SK-N-SH (cell line): ENCODE data around the gene CACNG5. TPM values are rescaled to one million over a fixed set of nuclear protein-coding genes. Genes with fewer than 3 reads are reported as not detected.

Source experiments
- CTCF ChIA-PET: fragments of 300-600, 350-600 bp; formaldehyde crosslinking; extraction: SDS; loops from one replicate; lab custom pipeline; 2021; lab: Yijun Ruan, JAX
- POLR2A ChIA-PET: fragments of 350-600 bp; sonication (Branson Sonifier 250); formaldehyde crosslinking; extraction: SDS; loops from one replicate; lab custom pipeline; 2020; ENCODE audit warnings: antibody characterized with exemption, inconsistent platforms; lab: Yijun Ruan, JAX
- DNase-seq: peaks from one replicate; pipeline ENCODE4 v3.0.0; 2012
- H2AFZ ChIP-seq: fragments of 200-600 bp; sonication (generic); 2 replicates; pipeline ENCODE4 v1.8.1; 2016; ENCODE audit warnings: antibody characterized with exemption, mild to moderate bottlenecking, low read depth
- H3F3A ChIP-seq: fragments of 200-600 bp; sonication (generic); replicated peaks from 2 replicates; pipeline ENCODE3; 2016; ENCODE audit warnings: antibody characterized with exemption, mild to moderate bottlenecking; ENCODE audit not compliant: insufficient read depth
- H3K27ac ChIP-seq, 2 experiments: fragments of 200-500 bp in 1 of 2; fragments of 200-600 bp in 1 of 2; sonication (Bioruptor generic) in 1 of 2; sonication (generic), shearing (Covaris generic) in 1 of 2; 2 replicates each; pipeline versions ENCODE4 v1.5.1 to v1.6.1; 2014 to 2016; ENCODE audit warnings: low read depth in 2 of 2, inconsistent platforms in 1 of 2, low read length in 1 of 2, mild to moderate bottlenecking in 1 of 2, mixed read lengths in 1 of 2
- H3K27me3 ChIP-seq: fragments of 200-600 bp; sonication (generic), shearing (Covaris generic); 2 replicates; pipeline ENCODE4 v1.6.1; 2016; ENCODE audit warnings: mixed run types; ENCODE audit not compliant: insufficient read depth
- H3K36me3 ChIP-seq, 2 experiments: fragments of 200-500 bp in 1 of 2; fragments of 200-600 bp in 1 of 2; sonication (Bioruptor generic) in 1 of 2; sonication (generic) in 1 of 2; replicated peaks in 1 of 2; 2 replicates each; pipeline versions ENCODE3 to v1.5.1; 2014 to 2016; ENCODE audit warnings: low read length in 1 of 2, mild to moderate bottlenecking in 1 of 2; ENCODE audit not compliant: insufficient read depth in 2 of 2, control insufficient read depth in 1 of 2
- H3K4me1 ChIP-seq, 2 experiments: fragments of 200-500 bp in 1 of 2; fragments of 200-600 bp in 1 of 2; sonication (Bioruptor generic) in 1 of 2; sonication (generic), shearing (Covaris generic) in 1 of 2; 2 replicates each; pipeline versions ENCODE4 v1.5.1 to v1.6.1; 2014 to 2016; ENCODE audit warnings: low read depth in 1 of 2, low read length in 1 of 2, mixed run types in 1 of 2; ENCODE audit not compliant: insufficient read depth in 2 of 2, control insufficient read depth in 1 of 2
- H3K4me2 ChIP-seq: fragments of 200-600 bp; sonication (generic), shearing (Covaris generic); 2 replicates; pipeline ENCODE4 v1.6.1; 2017; ENCODE audit warnings: mixed run types
- H3K4me3 ChIP-seq, 2 experiments: fragments of 200-500 bp in 1 of 2; fragments of 200-600 bp in 1 of 2; sonication (Bioruptor generic) in 1 of 2; sonication (generic), shearing (Covaris generic) in 1 of 2; 2 replicates each; pipeline versions ENCODE4 v1.5.1 to v1.8.1; 2014 to 2016; ENCODE audit warnings: low read depth in 2 of 2, inconsistent platforms in 1 of 2, low read length in 1 of 2, mild to moderate bottlenecking in 1 of 2, mixed read lengths in 1 of 2, moderate library complexity in 1 of 2
- H3K79me2 ChIP-seq: fragments of 200-600 bp; sonication (generic); 2 replicates; pipeline ENCODE4 v1.8.1; 2017; ENCODE audit warnings: mild to moderate bottlenecking; ENCODE audit not compliant: insufficient read depth
- H3K9ac ChIP-seq: fragments of 200-600 bp; sonication (generic); 2 replicates; pipeline ENCODE4 v1.6.1; 2017; ENCODE audit warnings: mixed run types
- H3K9me2 ChIP-seq: fragments of 200-600 bp; sonication (generic); 2 replicates; pipeline ENCODE4 v1.6.1; 2017; ENCODE audit warnings: mixed run types
- H3K9me3 ChIP-seq: fragments of 200-600 bp; sonication (generic); 2 replicates; pipeline ENCODE4 v1.6.1; 2017; ENCODE audit warnings: mixed run types, mild to moderate bottlenecking, moderate library complexity
- H4K20me1 ChIP-seq: fragments of 200-600 bp; sonication (generic); 2 replicates; pipeline ENCODE4 v1.6.1; 2017; ENCODE audit warnings: mild to moderate bottlenecking, mixed run types; ENCODE audit not compliant: insufficient read depth
- ELF1 ChIP-seq: IDR thresholded peaks from 2 replicates; pipeline ENCODE4 v1.4.0; 2012
- EZH2phosphoT487 ChIP-seq: fragments of 200-600 bp; sonication (generic); IDR thresholded peaks from 2 replicates; pipeline ENCODE4 v1.6.1; 2017; ENCODE audit warnings: low read depth, mixed run types, mild to moderate bottlenecking, antibody characterized with exemption, moderate library complexity, borderline replicate concordance
- GABPA ChIP-seq: IDR thresholded peaks from 2 replicates; pipeline ENCODE4 v1.4.0; 2012; ENCODE audit warnings: low read depth, mild to moderate bottlenecking
- GATA2 ChIP-seq: sonication (generic); formaldehyde crosslinking; IDR thresholded peaks from 2 replicates; pipeline ENCODE4 v1.5.0; 2020; ENCODE audit warnings: mild to moderate bottlenecking, missing genetic modification reagents
- JUND ChIP-seq: IDR thresholded peaks from 2 replicates; pipeline ENCODE4 v1.4.0; 2012
- MAX ChIP-seq: IDR thresholded peaks from 2 replicates; pipeline ENCODE4 v1.4.0; 2012; ENCODE audit warnings: low read depth
- MEF2A ChIP-seq: IDR thresholded peaks from 2 replicates; pipeline ENCODE4 v1.4.0; 2012; ENCODE audit warnings: low read depth, borderline replicate concordance
- MXI1 ChIP-seq: IDR thresholded peaks from 2 replicates; pipeline ENCODE4 v1.6.1; 2012; ENCODE audit warnings: mild to moderate bottlenecking, low read depth, low read length, improper control_type of control experiment
- POLR2AphosphoS5 ChIP-seq: IDR thresholded peaks from 2 replicates; pipeline ENCODE4 v1.6.1; 2012; ENCODE audit warnings: low read depth, low read length
- RAD21 ChIP-seq: IDR thresholded peaks from 2 replicates; pipeline ENCODE4 v1.6.1; 2012; ENCODE audit warnings: mild to moderate bottlenecking, low read length
- RXRA ChIP-seq: IDR thresholded peaks from 2 replicates; pipeline ENCODE4 v1.4.0; 2012; ENCODE audit warnings: low read depth, mild to moderate bottlenecking, borderline replicate concordance
- SIN3A ChIP-seq: IDR thresholded peaks from 2 replicates; pipeline ENCODE4 v1.6.1; 2012; ENCODE audit warnings: low read depth, mild to moderate bottlenecking, low read length, moderate library complexity, borderline replicate concordance
- TAF1 ChIP-seq: IDR thresholded peaks from 2 replicates; pipeline ENCODE4 v1.6.1; 2012; ENCODE audit warnings: low read depth, mild to moderate bottlenecking, low read length, moderate library complexity, borderline replicate concordance
- TEAD4 ChIP-seq: IDR thresholded peaks from 2 replicates; pipeline ENCODE4 v1.4.0; 2012; ENCODE audit warnings: mild to moderate bottlenecking, borderline replicate concordance; ENCODE audit not compliant: insufficient read depth
- ZBTB33 ChIP-seq: IDR thresholded peaks from 2 replicates; pipeline ENCODE4 v1.4.0; 2012; ENCODE audit warnings: low read depth, borderline replicate concordance
- WGBS: methylation state at CpG from one replicate; pipeline ENCODE4 v1.1.6; 2017; ENCODE audit warnings: low lambda C conversion rate; 5-methylcytosine and 5-hydroxymethylcytosine counted together
- polyA plus RNA-seq, 3 experiments: library from polyadenylated mRNA; depleted of rRNA; stranded (reverse); fragments of >200 nt; gene quantifications; 2 replicates each; pipeline ENCODE4 v1.2.3, GENCODE V29; 2012
- TF ChIP-seq, protein P1 (sequence below): fragments of 200-600 bp; sonication (generic); IDR thresholded peaks from 2 replicates; pipeline ENCODE4 v1.6.1; 2017; ENCODE audit warnings: antibody characterized with exemption, mild to moderate bottlenecking, moderate library complexity

The CACNG5 gene
- polyA plus RNA-seq, 1 of the 3 experiments (the other 2 are of a cell fraction), result 0.10 TPM

DNA sequence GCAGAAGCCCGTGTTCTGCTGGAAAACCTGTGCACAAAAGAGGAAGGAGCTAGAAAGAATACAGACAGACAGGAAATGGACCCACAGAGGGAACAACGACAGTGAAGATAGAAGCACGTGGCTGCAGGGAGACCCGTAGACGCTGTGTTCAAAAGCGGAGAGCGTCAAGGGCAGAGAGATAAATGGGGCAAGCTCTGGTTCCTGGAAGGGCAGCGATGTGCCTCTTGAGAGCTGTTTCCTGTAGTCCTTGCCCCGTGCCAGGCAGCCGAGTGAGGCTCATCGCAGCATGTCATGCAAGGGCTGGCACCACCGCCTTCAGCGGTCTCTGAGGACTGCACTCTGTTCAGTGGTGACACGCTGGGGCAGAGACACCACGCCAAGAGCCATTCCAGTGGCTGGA lies 43.6 kb upstream of the CACNG5 start:
- H3K4me2 ChIP-seq, result no peak overlapping the region

More for the DNA sequence above, 43.6 kb upstream of the CACNG5 start:
- Histone ChIP-seq H3K36me3 (peaks cover 88 to 90% of the 10 kb centered on the region in 2 experiments), H3K27me3 (no peaks in the 10 kb centered on the region), H4K20me1 (no peaks in the 10 kb centered on the region), H3K9me3 (no peaks in the 10 kb centered on the region), H3K9me2 (no peaks in the 10 kb centered on the region), H3K9ac (no peak overlapping the region), H3K27ac (no peak overlapping the region), H2AFZ (no peak overlapping the region), H3K4me1 (no peaks in the 10 kb centered on the region), H3K4me3 (no peak overlapping the region), H3F3A (peaks cover 12% of the 10 kb centered on the region), H3K79me2 (no peaks in the 10 kb centered on the region; the same call in 1 of the 2 replicates)
- ChIA-PET POLR2A (no interaction called here), CTCF (interaction anchor here (0.6 to 2.0 kb wide), 3 partner anchors 8 to 747 kb away, joined by 3 to 6 read pairs (median 4); no protein-coding TSS in a partner anchor)
- WGBS, result 96% methylated on average over 15 of the region's 15 CpGs
- no peak for DNase-seq
- TF ChIP-seq RXRA, result no peak
- no peak for TF ChIP-seq MAX
- no peak for TF ChIP-seq MEF2A
- TF ChIP-seq TAF1, result no peak
- TF ChIP-seq RAD21, result no peak
- TF ChIP-seq POLR2AphosphoS5, result no peak
- TF ChIP-seq MXI1, result no peak
- TF ChIP-seq GABPA, result no peak
- TF ChIP-seq, protein P1, sequence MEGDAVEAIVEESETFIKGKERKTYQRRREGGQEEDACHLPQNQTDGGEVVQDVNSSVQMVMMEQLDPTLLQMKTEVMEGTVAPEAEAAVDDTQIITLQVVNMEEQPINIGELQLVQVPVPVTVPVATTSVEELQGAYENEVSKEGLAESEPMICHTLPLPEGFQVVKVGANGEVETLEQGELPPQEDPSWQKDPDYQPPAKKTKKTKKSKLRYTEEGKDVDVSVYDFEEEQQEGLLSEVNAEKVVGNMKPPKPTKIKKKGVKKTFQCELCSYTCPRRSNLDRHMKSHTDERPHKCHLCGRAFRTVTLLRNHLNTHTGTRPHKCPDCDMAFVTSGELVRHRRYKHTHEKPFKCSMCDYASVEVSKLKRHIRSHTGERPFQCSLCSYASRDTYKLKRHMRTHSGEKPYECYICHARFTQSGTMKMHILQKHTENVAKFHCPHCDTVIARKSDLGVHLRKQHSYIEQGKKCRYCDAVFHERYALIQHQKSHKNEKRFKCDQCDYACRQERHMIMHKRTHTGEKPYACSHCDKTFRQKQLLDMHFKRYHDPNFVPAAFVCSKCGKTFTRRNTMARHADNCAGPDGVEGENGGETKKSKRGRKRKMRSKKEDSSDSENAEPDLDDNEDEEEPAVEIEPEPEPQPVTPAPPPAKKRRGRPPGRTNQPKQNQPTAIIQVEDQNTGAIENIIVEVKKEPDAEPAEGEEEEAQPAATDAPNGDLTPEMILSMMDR, result no peak
- no peak for TF ChIP-seq TEAD4
- TF ChIP-seq JUND, result no peak
- no peak for TF ChIP-seq GATA2
- TF ChIP-seq ELF1, result no peak
- no peak for TF ChIP-seq SIN3A
- no peak for TF ChIP-seq EZH2phosphoT487
- no peak for TF ChIP-seq ZBTB33
